Endothelial cell of umbilical vein (primary cell): ENCODE measurements around the gene RILPL2.

ENCODE experiments used
- CTCF ChIP-seq, 2 donors: IDR thresholded peaks; 1 replicate in 1 of 2; 2 replicates in 1 of 2; pipeline ENCODE4 v1.5.1; 2011; ENCODE audit warnings: low read length in 2 of 2, mild to moderate bottlenecking in 2 of 2, moderate library complexity in 2 of 2, control low read depth in 1 of 2, inconsistent platforms in 1 of 2, low read depth in 1 of 2; ENCODE audit not compliant: insufficient read depth in 1 of 2; ENCODE audit errors: extremely low read depth in 1 of 2
- EZH2 ChIP-seq: IDR thresholded peaks from 2 replicates; pipeline ENCODE4 v1.6.1; 2012; ENCODE audit warnings: borderline replicate concordance, low read depth, mild to moderate bottlenecking, moderate library complexity, low read length, inconsistent platforms; ENCODE audit not compliant: severe bottlenecking
- GATA2 ChIP-seq: IDR thresholded peaks from 2 replicates; pipeline ENCODE4 v1.7.0; 2011; ENCODE audit warnings: low read depth, mild to moderate bottlenecking, moderate library complexity, mixed read lengths, low read length; ENCODE audit not compliant: insufficient read length, insufficient read depth
- JUN ChIP-seq: IDR thresholded peaks from 2 replicates; pipeline ENCODE4 v1.6.1; 2011; ENCODE audit warnings: borderline replicate concordance, low read depth; ENCODE audit not compliant: insufficient read length, insufficient read depth
- MAX ChIP-seq: IDR thresholded peaks from 2 replicates; pipeline ENCODE4 v1.6.1; 2011; ENCODE audit not compliant: insufficient read depth, insufficient read length
- POLR2A ChIP-seq: IDR thresholded peaks from 2 replicates; pipeline ENCODE4 v1.6.1; 2012; ENCODE audit warnings: low read depth, mild to moderate bottlenecking, control low read depth, low read length
- POLR2AphosphoS5 ChIP-seq: IDR thresholded peaks from 2 replicates; pipeline ENCODE4 v1.6.1; 2012; ENCODE audit warnings: low read depth, mild to moderate bottlenecking, control low read depth, low read length, moderate library complexity; ENCODE audit not compliant: insufficient read depth

DNA sequence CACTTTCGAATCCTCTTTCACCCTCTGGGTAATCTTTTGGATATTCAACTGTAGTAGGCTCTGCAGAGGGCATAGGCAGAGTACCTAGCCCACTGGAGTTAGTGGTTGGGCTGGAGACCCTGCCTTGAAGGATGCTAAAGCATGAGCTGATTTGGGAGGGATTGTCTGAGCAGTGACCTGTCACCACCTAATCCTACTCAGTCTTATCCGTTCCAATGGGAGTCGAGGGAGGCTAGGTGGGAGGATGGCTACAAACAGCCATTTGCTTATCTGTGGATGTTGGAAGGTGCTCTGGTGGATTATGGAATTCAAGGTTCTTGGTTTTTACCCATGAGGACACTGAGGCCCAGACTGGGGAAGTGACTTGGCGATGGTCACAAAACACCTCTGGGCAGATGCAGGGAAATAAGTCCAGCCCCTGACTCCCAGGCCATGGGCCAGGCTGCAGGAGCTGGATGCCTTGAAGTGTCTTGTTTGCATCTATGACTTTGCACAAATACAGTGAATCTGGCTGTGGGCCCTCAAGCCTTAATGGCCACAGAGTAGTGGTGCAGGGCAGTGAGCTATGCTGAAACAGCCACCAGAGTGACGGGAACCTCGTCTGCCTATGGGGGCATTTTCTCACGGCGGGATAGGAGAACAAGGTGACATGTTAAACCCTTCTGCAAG is 48.8 kb downstream of the RILPL2 start:
- no peak for TF ChIP-seq POLR2AphosphoS5
- no peak for TF ChIP-seq CTCF (IDR thresholded peaks at IDR 0.05; ENCODE audit: extremely low read depth in 1 of 2, insufficient read depth in 1 of 2, low read depth in 1 of 2, low read length in 2 of 2)
- no peak for TF ChIP-seq POLR2A
- TF ChIP-seq EZH2 = no peak
- no peak for TF ChIP-seq MAX
- no peak for TF ChIP-seq JUN
- TF ChIP-seq GATA2 = no peak
